Breast epithelium (tissue), 4 donors: ENCODE results near the gene BLTP2. TPM values are rescaled to one million over a fixed set of nuclear protein-coding genes. Genes with fewer than 3 reads are reported as not detected.

Experiments used
- DNase-seq, 2 donors: peaks; one replicate each; pipeline ENCODE4 v3.0.0-alpha.2; 2019; ENCODE audit warnings: low spot score in 2 of 2
- H3K27ac ChIP-seq, 2 donors: fragments of 200-600 bp; sonication (generic) in 1 of 2; one replicate each; pipeline ENCODE4 v1.5.1; 2016 to 2019; ENCODE audit warnings: mild to moderate bottlenecking in 1 of 2
- H3K27me3 ChIP-seq, 2 donors: fragments of 200-600 bp; sonication (generic) in 1 of 2; one replicate each; pipeline versions ENCODE4 v1.5.1 to v1.6.0; 2017 to 2019; ENCODE audit warnings: control low read depth in 1 of 2, mild to moderate bottlenecking in 1 of 2
- H3K36me3 ChIP-seq: fragments of 200-600 bp; one replicate; pipeline ENCODE4 v1.5.1; 2019
- H3K4me1 ChIP-seq, 2 donors: fragments of 200-600 bp; sonication (generic); one replicate each; pipeline ENCODE4 v1.5.1; 2016 to 2019; ENCODE audit warnings: control low read depth in 1 of 2
- H3K4me3 ChIP-seq, 3 donors: fragments of 200-600 bp; sonication (generic); 1 replicate in 2 of 3; 2 replicates in 1 of 3; pipeline ENCODE4 v1.5.1; 2016 to 2019; ENCODE audit warnings: mild to moderate bottlenecking in 3 of 3, moderate library complexity in 2 of 3
- H3K9me3 ChIP-seq, 2 donors: fragments of 200-600 bp; sonication (generic) in 1 of 2; one replicate each; pipeline ENCODE4 v1.5.1; 2016 to 2019; ENCODE audit warnings: control low read depth in 1 of 2
- POLR2A ChIP-seq: fragments of 450-650 bp; IDR thresholded peaks from one replicate; pipeline ENCODE4 v1.6.1; 2016; ENCODE audit warnings: antibody characterized with exemption, mild to moderate bottlenecking, moderate library complexity
- POLR2AphosphoS5 ChIP-seq, 3 donors: sonication (generic); formaldehyde crosslinking; IDR thresholded peaks; one replicate each; pipeline ENCODE4 v1.6.1; 2017; ENCODE audit warnings: antibody characterized with exemption in 3 of 3
- intact Hi-C: fragments of 100-400 bp; cut with DNase I; formaldehyde crosslinking; loops from one replicate; pipeline ENCODE4 v1.15.1; 2023; ENCODE audit warnings: low total_unique reads
- total RNA-seq, 3 donors: library from RNA; depleted of rRNA; stranded (reverse); fragments of >200 nt; gene quantifications; one replicate each; pipeline ENCODE4 v1.1.0, GENCODE V29; 2016
- TF ChIP-seq, protein P1 (sequence below), 3 donors: fragments of 450-650 bp; IDR thresholded peaks; one replicate each; pipeline ENCODE4 v1.5.1; 2016 to 2017; ENCODE audit warnings: antibody characterized with exemption in 3 of 3, mild to moderate bottlenecking in 3 of 3, moderate library complexity in 3 of 3

BLTP2 gene
- total RNA-seq, 3 donors from 2014 or later: 107 to 131 (median 107) TPM

DNA sequence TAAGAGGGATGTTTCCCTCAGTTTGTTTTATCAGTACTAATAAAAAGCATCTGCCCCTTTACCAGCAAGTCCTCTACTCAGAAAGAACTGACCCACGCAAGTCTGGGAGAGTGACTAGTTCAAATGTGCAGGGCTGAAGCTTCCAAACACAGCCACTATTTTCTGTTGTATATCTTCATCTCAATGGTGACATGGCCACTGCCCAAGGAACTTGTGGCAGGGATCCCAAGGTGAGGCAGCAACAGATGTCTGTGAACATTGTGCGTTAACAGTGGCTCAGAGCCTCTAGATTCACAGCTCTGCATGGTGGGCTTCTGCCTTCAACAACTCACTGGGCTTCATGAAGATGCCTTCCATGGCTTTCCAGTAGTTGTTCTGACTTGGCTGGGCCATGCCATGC is 3.7 kb upstream of the BLTP2 start:
- Histone ChIP-seq H3K4me3 (no peak overlapping the region), H3K9me3 (no peaks in the 10 kb centered on the region), H3K27me3 (no peaks in the 10 kb centered on the region), H3K27ac (no peak overlapping the region), H3K4me1 (peaks cover 0 to 8% of the 10 kb centered on the region in 2 donors), H3K36me3 (no peaks in the 10 kb centered on the region)
- no peak for TF ChIP-seq POLR2A
- TF ChIP-seq, protein P1, sequence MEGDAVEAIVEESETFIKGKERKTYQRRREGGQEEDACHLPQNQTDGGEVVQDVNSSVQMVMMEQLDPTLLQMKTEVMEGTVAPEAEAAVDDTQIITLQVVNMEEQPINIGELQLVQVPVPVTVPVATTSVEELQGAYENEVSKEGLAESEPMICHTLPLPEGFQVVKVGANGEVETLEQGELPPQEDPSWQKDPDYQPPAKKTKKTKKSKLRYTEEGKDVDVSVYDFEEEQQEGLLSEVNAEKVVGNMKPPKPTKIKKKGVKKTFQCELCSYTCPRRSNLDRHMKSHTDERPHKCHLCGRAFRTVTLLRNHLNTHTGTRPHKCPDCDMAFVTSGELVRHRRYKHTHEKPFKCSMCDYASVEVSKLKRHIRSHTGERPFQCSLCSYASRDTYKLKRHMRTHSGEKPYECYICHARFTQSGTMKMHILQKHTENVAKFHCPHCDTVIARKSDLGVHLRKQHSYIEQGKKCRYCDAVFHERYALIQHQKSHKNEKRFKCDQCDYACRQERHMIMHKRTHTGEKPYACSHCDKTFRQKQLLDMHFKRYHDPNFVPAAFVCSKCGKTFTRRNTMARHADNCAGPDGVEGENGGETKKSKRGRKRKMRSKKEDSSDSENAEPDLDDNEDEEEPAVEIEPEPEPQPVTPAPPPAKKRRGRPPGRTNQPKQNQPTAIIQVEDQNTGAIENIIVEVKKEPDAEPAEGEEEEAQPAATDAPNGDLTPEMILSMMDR (IDR thresholded peaks at IDR 0.05): no peak
- TF ChIP-seq POLR2AphosphoS5 (IDR thresholded peaks at IDR 0.05): no peak
- DNase-seq: no peak
- intact Hi-C loops: no loop called here

DNA sequence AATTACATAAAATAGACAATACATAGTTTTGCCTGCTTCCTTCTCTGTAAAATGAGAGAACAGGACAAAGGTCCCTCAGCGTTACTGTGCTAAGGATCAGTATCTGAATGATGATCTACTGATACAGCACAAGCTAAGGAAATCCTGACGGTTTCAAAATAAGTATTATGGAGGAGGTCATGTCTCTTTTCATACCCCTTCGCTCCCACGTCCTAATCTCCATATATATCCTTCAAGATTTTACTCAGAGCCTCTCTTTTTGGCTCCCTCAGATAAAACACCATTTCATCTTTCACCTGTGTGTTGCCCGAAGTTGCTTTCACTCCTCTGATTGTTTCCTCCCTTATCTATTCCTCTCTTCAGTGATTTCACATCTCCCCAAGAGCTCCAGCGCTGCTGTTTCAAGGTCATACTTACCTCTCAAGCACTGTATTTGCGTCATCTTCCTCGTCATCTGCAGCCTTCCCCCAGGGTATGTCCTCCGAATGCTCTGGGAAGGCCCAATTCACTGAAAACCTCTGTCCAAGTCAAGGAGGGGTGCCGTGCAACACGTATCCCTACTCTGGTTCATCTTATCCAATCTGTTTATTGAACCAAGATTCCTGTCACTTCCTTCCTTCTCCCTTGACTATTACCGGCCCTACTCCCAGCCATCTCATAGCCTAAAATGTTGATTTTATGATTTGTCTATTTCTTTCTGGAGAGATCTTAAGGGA is 1.2 kb upstream of the BLTP2 start:
- Histone ChIP-seq H3K27ac (peak overlapping the region; percentile 93 to 95), H3K4me3 (peak overlapping the region; percentile 6 to 97 (median 87)), H3K27me3 (no peaks in the 10 kb centered on the region), H3K9me3 (no peaks in the 10 kb centered on the region), H3K36me3 (no peaks in the 10 kb centered on the region), H3K4me1 (peaks cover 0 to 13% of the 10 kb centered on the region in 2 donors)
- DNase-seq: no peak
- intact Hi-C loops: no loop called here
- TF ChIP-seq POLR2AphosphoS5 (IDR thresholded peaks at IDR 0.05): peak in 1 of 3 donors; percentile 32
- no peak for TF ChIP-seq POLR2A
- TF ChIP-seq, protein P1 (IDR thresholded peaks at IDR 0.05): no peak

DNA sequence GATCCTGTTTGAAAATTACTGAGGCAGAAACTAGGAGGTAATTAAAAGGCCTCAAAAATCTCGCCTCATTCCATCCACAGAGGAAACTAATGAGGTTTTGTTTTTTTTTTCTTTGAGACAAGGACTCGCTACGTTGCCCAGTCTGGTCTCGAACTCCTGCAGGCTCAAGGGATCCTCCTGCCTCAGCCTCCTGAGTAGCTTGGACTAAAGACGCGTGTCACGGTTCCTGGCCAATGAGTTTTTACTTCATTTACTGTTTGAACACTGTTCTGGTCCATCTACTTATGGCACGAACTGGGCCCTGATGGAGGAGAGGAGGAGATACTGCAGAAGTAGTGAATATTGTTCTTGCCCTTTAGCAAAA is 600 bp upstream of the BLTP2 start:
- Histone ChIP-seq H3K27me3 (no peaks in the 10 kb centered on the region), H3K4me3 (peak overlapping the region; percentile 87 to 97 (median 97)), H3K9me3 (no peaks in the 10 kb centered on the region), H3K36me3 (no peaks in the 10 kb centered on the region), H3K4me1 (peaks cover 0 to 13% of the 10 kb centered on the region in 2 donors), H3K27ac (peak overlapping the region; percentile 93 to 95)
- intact Hi-C loops: no loop called here
- no peak for TF ChIP-seq POLR2A
- TF ChIP-seq POLR2AphosphoS5 (IDR thresholded peaks at IDR 0.05): no peak
- no peak for DNase-seq

DNA sequence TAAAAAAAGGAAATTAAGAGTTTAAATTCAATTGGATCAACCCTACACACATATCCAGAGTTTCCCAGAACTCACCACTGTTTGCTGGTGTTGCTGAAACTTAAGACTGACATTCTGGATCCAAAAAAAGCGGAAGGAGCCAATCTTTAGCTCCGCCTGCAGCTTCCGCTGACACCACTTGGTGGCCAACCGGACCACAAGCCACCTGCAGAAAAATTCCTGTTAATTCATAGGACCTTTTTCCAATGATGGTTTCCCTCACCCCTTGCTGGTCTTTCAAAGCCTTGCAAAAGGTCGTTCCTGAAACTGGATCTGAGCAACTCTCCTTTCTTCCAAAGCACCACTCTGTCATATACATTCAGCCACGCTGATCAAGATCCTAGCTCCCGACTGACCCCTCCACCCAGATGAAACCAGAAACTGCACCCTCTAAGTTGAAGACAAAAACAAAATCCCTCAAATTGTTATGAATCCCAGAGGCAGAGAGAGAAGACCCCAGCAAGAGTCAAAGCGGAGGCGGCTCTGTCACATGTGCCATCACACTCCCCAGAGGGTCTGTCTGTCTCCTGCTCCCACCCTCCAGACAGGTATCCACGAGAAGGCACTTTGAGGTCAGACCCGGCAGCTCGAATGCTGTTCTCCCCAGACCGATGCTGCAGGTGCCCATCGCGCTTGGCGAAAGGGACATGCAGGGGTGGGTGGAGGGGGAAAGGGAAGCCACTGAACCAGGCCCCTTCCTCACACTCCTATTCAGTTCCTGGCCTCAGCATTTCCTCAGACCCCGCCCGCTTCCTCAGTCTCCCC is 773 bp downstream of the BLTP2 start:
- H3K4me3 ChIP-seq: peak overlapping the region; percentile 87 to 97 (median 97)
- H3K27ac ChIP-seq: peak overlapping the region; percentile 93 to 95
- DNase-seq: no peak
- no peaks in the 10 kb centered on the region for H3K36me3 ChIP-seq
- H3K4me1 ChIP-seq: peaks cover 0 to 13% of the 10 kb centered on the region in 2 donors
- intact Hi-C loops: no loop called here
- H3K27me3 ChIP-seq: no peaks in the 10 kb centered on the region
- TF ChIP-seq, protein P1 (IDR thresholded peaks at IDR 0.05): peak; percentile 42 to 53 (median 47)
- no peak for TF ChIP-seq POLR2A
- no peak for TF ChIP-seq POLR2AphosphoS5 (IDR thresholded peaks at IDR 0.05)
- H3K9me3 ChIP-seq: no peaks in the 10 kb centered on the region

DNA sequence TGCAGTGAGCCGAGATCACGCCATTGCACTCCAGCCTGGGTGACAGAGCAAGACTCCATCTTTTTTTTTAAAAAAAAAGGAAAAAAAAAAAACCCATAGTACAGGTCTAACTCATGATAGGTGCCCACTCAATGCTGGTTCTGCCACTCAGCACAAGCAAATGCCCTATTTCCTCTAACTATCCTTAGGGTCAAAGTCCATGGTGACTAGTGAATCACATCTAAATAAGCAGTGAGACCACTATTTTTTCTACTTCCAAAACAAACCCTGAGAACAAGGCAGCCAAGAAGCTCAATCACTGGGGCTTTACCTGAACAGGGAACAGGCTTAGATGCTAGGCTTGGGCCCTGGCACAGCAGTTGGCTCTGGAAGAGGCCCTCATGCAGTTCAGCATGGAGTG is 3.4 kb downstream of the BLTP2 start:
- intact Hi-C loops: no loop called here
- no peaks in the 10 kb centered on the region for H3K9me3 ChIP-seq
- TF ChIP-seq POLR2AphosphoS5 (IDR thresholded peaks at IDR 0.05): no peak
- no peak for TF ChIP-seq POLR2A
- TF ChIP-seq, protein P1 (IDR thresholded peaks at IDR 0.05): no peak
- H3K4me3 ChIP-seq: no peak overlapping the region
- DNase-seq: no peak
- peaks cover 17% of the 10 kb centered on the region for H3K36me3 ChIP-seq
- H3K27ac ChIP-seq: no peak overlapping the region
- no peaks in the 10 kb centered on the region for H3K27me3 ChIP-seq
- H3K4me1 ChIP-seq: peaks cover 0 to 12% of the 10 kb centered on the region in 2 donors
